ENCODE measurements around the gene VPS9D1. TPM values are rescaled to one million over a fixed set of nuclear protein-coding genes. Genes with fewer than 3 reads are reported as not detected.

The VPS9D1 gene
- polyA plus RNA-seq, 1 donor from 2014 or later: 29.9 TPM

DNA sequence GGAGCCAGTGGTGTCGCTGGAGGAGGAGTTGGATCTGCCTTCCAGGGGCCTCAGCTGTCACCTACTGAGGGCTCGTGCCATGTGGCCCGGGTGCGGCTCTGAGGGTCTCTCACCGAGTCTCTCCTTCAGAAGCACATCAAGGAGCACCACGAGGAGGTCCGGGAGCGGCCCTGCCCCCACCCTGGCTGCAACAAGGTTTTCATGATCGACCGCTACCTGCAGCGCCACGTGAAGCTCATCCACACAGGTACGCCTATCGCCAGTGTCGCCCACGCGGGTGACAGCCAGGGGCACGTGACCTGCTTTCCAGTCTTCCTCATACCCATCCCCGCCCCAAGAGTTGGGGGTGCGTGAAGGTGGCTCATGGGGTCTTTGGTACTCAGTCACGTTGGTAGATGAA is 13.1 kb upstream of the VPS9D1 start:
- no peaks in the 10 kb centered on the region for H3K27me3 ChIP-seq (ENCODE audit: insufficient read depth, low read depth, low read length)
- H2AFZ ChIP-seq (ENCODE audit: low read depth, low read length): no peak overlapping the region
- no peak overlapping the region for H3K9ac ChIP-seq (ENCODE audit: low read length)
- no peaks in the 10 kb centered on the region for H4K20me1 ChIP-seq (ENCODE audit: insufficient read depth)
- no peaks in the 10 kb centered on the region for H3K9me3 ChIP-seq (ENCODE audit: low read length)
- no peaks in the 10 kb centered on the region for H3K36me3 ChIP-seq (ENCODE audit: insufficient read depth, low read length)
- H3K9me2 ChIP-seq (ENCODE audit: insufficient read depth, low read length): no peaks in the 10 kb centered on the region
- no peaks in the 10 kb centered on the region for H3F3A ChIP-seq (ENCODE audit: insufficient read depth, low read length, poor library complexity, severe bottlenecking)
- no peak overlapping the region for H3K4me3 ChIP-seq (ENCODE audit: low read length)
- no peak overlapping the region for H3K4me2 ChIP-seq (ENCODE audit: low read length)
- H3K79me2 ChIP-seq (replicated peaks; ENCODE audit: insufficient read depth, low read length): no peaks in the 10 kb centered on the region
- TF ChIP-seq, protein P1, sequence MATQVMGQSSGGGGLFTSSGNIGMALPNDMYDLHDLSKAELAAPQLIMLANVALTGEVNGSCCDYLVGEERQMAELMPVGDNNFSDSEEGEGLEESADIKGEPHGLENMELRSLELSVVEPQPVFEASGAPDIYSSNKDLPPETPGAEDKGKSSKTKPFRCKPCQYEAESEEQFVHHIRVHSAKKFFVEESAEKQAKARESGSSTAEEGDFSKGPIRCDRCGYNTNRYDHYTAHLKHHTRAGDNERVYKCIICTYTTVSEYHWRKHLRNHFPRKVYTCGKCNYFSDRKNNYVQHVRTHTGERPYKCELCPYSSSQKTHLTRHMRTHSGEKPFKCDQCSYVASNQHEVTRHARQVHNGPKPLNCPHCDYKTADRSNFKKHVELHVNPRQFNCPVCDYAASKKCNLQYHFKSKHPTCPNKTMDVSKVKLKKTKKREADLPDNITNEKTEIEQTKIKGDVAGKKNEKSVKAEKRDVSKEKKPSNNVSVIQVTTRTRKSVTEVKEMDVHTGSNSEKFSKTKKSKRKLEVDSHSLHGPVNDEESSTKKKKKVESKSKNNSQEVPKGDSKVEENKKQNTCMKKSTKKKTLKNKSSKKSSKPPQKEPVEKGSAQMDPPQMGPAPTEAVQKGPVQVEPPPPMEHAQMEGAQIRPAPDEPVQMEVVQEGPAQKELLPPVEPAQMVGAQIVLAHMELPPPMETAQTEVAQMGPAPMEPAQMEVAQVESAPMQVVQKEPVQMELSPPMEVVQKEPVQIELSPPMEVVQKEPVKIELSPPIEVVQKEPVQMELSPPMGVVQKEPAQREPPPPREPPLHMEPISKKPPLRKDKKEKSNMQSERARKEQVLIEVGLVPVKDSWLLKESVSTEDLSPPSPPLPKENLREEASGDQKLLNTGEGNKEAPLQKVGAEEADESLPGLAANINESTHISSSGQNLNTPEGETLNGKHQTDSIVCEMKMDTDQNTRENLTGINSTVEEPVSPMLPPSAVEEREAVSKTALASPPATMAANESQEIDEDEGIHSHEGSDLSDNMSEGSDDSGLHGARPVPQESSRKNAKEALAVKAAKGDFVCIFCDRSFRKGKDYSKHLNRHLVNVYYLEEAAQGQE (IDR thresholded peaks at IDR 0.05; ENCODE audit: borderline replicate concordance): no peak
- no peak for TF ChIP-seq SMC3 (conservative IDR thresholded peaks at IDR 0.05; ENCODE audit: poor library complexity)
- TF ChIP-seq POLR2AphosphoS5 (IDR thresholded peaks at IDR 0.05): no peak
- TF ChIP-seq, protein P2, sequence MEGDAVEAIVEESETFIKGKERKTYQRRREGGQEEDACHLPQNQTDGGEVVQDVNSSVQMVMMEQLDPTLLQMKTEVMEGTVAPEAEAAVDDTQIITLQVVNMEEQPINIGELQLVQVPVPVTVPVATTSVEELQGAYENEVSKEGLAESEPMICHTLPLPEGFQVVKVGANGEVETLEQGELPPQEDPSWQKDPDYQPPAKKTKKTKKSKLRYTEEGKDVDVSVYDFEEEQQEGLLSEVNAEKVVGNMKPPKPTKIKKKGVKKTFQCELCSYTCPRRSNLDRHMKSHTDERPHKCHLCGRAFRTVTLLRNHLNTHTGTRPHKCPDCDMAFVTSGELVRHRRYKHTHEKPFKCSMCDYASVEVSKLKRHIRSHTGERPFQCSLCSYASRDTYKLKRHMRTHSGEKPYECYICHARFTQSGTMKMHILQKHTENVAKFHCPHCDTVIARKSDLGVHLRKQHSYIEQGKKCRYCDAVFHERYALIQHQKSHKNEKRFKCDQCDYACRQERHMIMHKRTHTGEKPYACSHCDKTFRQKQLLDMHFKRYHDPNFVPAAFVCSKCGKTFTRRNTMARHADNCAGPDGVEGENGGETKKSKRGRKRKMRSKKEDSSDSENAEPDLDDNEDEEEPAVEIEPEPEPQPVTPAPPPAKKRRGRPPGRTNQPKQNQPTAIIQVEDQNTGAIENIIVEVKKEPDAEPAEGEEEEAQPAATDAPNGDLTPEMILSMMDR (IDR thresholded peaks at IDR 0.05; ENCODE audit: poor library complexity, severe bottlenecking): no peak
- no peak for TF ChIP-seq EZH2 (IDR thresholded peaks at IDR 0.05; ENCODE audit: borderline replicate concordance, insufficient read depth, low read length, poor library complexity, severe bottlenecking)
- TF ChIP-seq MXI1 (conservative IDR thresholded peaks at IDR 0.05; ENCODE audit: poor library complexity, severe bottlenecking): no peak
- no peak for TF ChIP-seq EP300 (conservative IDR thresholded peaks at IDR 0.05; ENCODE audit: poor library complexity, severe bottlenecking)
- no peak for TF ChIP-seq RAD21 (conservative IDR thresholded peaks at IDR 0.05)
- no peak for TF ChIP-seq TAF1 (IDR thresholded peaks at IDR 0.05; ENCODE audit: low read depth)
- no peak overlapping the region for H3K27ac ChIP-seq (ENCODE audit: low read length)

DNA sequence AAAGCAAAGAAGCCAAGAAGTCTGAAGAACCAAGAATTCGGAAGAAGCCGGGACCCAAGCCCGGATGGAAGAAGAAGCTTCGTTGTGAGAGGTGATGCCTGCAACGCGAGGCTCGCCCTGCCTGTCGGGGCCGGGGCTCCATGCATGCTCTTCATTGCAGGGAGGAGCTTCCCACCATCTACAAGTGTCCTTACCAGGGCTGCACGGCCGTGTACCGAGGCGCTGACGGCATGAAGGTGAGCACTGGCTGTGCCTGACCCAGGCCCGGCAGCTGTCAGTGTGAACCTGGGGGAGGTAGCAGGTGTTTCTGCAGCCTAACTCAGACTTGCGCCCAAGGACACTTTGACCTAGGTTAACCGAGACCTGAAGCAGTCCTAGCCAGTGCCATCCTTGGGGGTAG is 12.6 kb upstream of the VPS9D1 start:
- Histone ChIP-seq H3K9me3 (ENCODE audit: low read length) (no peaks in the 10 kb centered on the region), H3K9me2 (ENCODE audit: insufficient read depth, low read length) (no peaks in the 10 kb centered on the region), H3F3A (ENCODE audit: insufficient read depth, low read length, poor library complexity, severe bottlenecking) (no peaks in the 10 kb centered on the region), H3K4me3 (ENCODE audit: low read length) (no peak overlapping the region), H3K27me3 (ENCODE audit: insufficient read depth, low read depth, low read length) (no peaks in the 10 kb centered on the region), H3K36me3 (ENCODE audit: insufficient read depth, low read length) (no peaks in the 10 kb centered on the region), H4K20me1 (ENCODE audit: insufficient read depth) (no peaks in the 10 kb centered on the region), H3K27ac (ENCODE audit: low read length) (no peak overlapping the region), H3K4me2 (ENCODE audit: low read length) (no peak overlapping the region), H3K79me2 (replicated peaks; ENCODE audit: insufficient read depth, low read length) (no peaks in the 10 kb centered on the region), H2AFZ (ENCODE audit: low read depth, low read length) (no peak overlapping the region), H3K9ac (ENCODE audit: low read length) (no peak overlapping the region)
- TF ChIP-seq POLR2AphosphoS5 (IDR thresholded peaks at IDR 0.05) (no peak), TAF1 (IDR thresholded peaks at IDR 0.05; ENCODE audit: low read depth) (no peak), RAD21 (conservative IDR thresholded peaks at IDR 0.05) (no peak), MXI1 (conservative IDR thresholded peaks at IDR 0.05; ENCODE audit: poor library complexity, severe bottlenecking) (no peak), EZH2 (IDR thresholded peaks at IDR 0.05; ENCODE audit: borderline replicate concordance, insufficient read depth, low read length, poor library complexity, severe bottlenecking) (no peak), EP300 (conservative IDR thresholded peaks at IDR 0.05; ENCODE audit: poor library complexity, severe bottlenecking) (no peak), SMC3 (conservative IDR thresholded peaks at IDR 0.05; ENCODE audit: poor library complexity) (no peak)
- TF ChIP-seq, protein P1 (IDR thresholded peaks at IDR 0.05; ENCODE audit: borderline replicate concordance): no peak
- TF ChIP-seq, protein P2 (IDR thresholded peaks at IDR 0.05; ENCODE audit: poor library complexity, severe bottlenecking): no peak

All from neural cell (in vitro differentiated cells).